Measurements from ENCODE around the gene SPIRE1.
"Not testable (repeated sequence)": the region's sequence is repeated elsewhere in the genome, so short reads cannot be mapped to it uniquely, and the experiment has no call there.

Gene SPIRE1

DNA sequence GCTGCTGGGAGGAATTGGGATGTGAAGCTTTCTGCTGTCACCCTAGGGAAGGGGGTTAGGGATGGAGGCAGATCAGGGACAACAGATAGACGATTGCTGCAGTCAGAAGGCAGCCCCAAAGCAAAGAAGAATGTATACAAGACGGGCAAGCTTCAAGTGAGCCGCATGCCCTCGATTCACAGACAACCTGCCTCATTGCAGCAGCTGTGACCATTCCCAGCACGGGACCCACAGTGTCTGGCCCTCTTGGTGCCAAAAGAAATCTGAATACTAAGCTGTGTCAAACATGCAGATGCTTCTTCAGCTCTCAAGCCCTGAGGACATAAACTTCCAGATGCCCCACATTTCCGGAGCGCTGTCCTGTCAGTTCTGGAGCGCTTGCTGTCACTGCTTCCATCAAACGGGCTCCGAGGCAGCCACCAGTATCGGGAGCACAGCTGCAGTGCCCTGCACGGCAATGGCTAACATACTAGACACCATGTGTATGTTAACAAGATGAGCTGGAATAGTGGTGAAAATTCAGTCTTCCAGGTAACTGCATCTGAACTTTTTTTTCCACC, 216.4 kb downstream of the SPIRE1 start:
- FAIRE-seq = no peak

GRCh38 chr18:12438257-12438656, 219.7 kb downstream of the SPIRE1 start:
- no peak for FAIRE-seq

- FAIRE-seq = no peak
These were observed 222.0 kb downstream of the SPIRE1 start for GRCh38 chr18:12435867-12436266.

- FAIRE-seq = no peak
These were observed 223.4 kb downstream of the SPIRE1 start for GRCh38 chr18:12434541-12434929.

- no peak for FAIRE-seq
These were observed 223.9 kb downstream of the SPIRE1 start for GRCh38 chr18:12433829-12434540.

DNA sequence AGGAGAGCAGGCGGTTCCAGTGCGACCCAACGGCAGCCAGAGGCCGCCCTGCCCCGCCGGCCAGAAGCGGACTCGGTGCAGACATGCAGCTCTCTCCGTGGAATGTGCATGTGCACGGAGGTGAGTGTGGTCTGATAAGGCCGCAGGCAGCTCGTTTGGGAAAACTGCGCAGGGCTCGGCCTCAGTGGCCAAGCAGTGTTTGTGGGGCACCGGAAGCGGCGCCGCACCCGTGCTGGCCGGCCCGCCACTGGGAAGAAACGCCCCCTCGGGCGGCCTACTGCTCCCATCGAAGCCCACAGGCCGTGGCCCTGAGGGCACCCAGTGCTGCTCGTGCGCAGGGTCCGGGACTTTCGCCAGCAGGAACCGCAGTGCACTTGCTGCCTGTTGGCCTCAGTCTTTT, 225.0 kb downstream of the SPIRE1 start:
- no peak for FAIRE-seq

DNA sequence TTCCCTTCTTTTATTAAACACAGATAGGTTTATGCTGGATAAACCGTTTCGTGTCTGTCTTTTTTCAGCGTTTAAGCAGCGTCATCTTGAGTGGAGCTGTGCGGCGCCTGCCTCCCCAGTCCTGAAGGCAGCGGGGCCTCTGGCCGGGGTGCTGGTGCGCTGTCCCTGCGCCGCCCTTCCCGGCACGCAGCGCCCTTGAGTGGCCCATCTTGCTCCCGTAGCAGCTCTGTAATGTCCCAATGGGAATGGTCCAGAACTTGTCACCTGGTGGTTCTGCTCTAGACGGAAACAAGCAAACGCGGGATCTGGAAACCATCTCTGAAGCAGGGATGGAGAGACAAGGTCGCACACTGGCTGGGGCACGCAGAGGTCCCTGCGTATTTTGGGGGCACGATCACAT, 225.7 kb downstream of the SPIRE1 start:
- FAIRE-seq = no peak

DNA sequence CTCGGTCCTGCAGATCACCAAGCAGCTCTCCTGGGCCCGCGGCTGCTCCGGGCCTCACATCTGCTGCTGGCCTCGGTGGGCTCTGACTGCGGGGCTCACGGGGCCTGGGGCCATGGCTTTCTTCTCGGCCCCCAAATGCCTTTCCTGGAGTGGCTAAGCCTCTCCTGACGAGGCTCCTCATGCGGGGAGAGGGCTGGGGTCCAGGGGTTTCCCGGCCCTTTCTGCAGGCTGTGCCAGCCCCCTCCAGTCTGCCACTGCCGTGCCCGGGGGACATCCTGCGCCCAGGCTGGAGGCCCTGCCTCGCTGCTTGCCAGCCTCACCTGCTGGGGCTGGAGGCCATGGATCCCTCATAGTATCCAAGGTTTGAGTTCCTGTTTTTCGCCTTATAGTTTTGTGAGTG, 226.3 kb downstream of the SPIRE1 start:
- no peak for FAIRE-seq

DNA sequence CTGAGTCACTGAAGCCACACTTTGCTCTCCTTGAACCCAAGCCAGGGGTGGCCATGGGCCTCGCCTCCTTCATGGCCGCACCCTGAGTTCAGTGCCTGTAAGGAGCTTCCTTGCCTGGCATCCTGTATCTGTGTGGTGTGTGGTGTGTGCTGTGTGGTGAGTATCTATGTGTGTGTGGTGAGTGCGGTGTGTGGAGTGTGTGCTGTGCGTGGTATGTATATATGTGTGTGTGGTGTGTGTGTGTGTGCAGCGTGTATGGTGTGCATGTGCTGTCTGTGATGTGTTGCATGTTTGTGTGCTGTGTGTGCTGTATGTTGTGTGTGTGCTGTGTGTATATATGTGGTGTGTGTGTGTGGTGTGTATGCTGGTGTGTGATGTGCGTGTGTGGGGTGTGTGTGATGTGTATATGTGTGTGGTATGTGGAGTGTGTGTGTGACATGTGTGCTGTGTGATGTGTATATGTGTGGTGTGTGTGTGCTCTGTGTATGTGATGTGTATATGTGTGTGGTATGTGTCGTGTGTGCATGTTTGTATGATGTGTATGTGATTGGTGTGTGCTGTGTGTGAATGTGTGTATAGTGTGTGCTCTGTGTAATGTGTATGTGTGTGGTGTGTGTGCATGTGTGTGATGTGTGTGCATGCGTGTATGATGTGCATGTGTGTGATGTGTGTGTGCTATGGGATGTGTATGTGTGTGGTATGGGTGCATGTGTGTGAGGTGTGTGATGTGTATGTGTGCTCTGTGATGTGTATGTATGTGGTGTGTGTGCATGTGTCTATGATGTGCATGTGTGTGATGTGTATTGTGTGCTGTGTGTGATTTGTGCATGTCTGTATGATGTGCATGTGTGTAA, 227.5 kb downstream of the SPIRE1 start:
- FAIRE-seq = no peak

- no peak for FAIRE-seq
These were observed 228.4 kb downstream of the SPIRE1 start for GRCh38 chr18:12429556-12429955.

DNA sequence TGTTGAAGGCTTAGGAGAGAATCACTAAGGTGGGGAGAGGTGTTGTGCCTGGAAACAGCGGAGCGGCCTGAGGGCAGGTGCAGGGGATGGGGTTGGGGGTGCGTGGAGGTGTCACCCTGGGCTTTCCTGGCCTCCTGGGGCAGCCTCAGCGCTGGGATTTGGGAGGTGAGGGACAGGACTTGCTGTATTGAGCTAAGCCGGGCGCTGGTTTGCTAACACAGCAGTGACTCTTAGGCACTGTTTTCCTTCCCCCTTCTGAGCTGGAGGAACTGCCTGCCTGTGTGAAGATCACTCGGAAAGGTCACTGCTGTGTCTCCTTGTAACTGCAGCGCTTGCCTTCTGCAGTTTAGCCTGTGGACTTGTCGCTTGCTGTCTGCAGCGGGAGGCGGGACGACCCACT, 229.0 kb downstream of the SPIRE1 start:
- no peak for FAIRE-seq

- no peak for FAIRE-seq
These were observed 231.0 kb downstream of the SPIRE1 start for GRCh38 chr18:12426924-12427323.

DNA sequence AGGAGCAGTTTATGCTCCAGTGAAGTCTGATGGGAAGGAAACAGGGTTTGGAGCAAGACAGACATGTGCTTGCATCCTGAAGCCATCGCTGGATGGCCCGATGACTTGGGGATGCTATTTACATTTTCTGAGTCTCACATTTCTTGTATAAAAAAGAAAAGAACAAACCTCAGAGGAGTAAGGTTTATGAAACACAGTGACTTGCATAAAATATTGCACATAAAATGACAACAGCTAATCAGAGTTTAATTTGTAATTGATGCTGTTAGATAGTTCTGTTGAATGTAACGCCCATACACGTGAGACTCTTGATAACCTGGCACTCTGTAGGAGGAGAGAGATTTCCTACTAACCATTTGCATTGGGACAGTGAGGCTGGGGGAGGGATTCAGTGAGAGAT, 233.7 kb downstream of the SPIRE1 start:
- FAIRE-seq = no peak

GRCh38 chr18:12423820-12424219, 234.1 kb downstream of the SPIRE1 start:
- no peak for FAIRE-seq

GRCh38 chr18:12423393-12423792, 234.5 kb downstream of the SPIRE1 start:
- no peak for FAIRE-seq

GRCh38 chr18:12422936-12423335, 235.0 kb downstream of the SPIRE1 start:
- no peak for FAIRE-seq

DNA sequence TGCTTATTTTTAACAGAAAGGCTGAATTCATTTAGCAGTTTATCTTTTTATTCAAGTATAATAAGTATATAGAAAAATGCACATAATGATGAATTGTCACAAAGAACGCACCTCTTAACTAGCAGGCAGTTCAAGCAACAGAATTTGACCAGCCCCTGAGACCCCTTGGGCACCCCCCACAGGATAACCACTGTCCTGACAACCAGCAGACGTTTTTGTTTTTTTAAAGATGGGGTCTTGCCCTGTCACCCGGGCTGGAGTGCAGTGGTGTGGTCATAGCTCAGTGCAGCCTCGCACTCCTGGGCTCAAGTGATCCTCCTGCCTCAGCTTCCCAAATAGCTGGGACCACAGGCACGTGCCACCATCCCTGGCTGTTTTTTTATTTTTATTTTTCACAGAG, 236.2 kb downstream of the SPIRE1 start:
- FAIRE-seq = no peak

- FAIRE-seq = no peak
These were observed 237.0 kb downstream of the SPIRE1 start for GRCh38 chr18:12420821-12421421.

DNA sequence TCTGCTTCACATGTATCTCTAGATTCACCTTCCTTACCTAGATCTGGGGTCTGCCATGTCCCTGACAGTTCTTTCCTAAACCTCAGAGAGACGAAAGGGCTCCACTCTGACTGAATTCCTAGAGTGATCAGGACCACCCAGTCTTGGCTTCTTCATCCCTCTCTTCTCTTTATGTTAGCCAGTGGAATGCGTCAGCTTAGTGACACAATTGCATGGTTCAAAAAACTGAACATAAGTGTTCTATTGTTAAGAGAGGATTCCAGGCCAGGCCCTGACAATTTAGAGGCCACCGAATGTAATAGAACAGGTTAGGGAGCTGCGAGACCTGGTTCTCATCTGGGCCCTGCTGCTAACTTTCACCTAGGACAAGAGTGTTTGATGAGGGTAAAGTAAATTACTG, 240.2 kb downstream of the SPIRE1 start:
- no peak for FAIRE-seq

GRCh38 chr18:12416098-12416729, 241.7 kb downstream of the SPIRE1 start:
- no peak for FAIRE-seq

DNA sequence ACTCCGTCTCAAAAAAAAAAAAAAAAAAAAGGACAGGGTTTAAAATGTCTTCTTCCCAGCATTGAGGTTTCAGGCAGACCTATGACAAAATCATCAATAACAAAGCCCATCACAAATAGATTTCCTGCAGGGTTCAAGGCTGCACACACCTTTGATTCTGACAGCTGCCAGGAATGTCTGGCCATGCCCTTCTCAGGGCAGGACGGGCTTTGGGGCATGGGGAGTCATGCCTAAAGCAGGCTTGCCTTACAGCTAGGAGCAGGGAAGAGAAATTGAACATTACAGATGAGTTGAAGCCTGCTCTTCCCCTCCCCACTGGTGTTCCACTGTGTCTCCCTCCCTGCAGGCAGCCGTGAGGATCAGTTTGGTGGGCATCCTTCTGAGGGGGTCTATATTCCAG, 246.5 kb downstream of the SPIRE1 start:
- FAIRE-seq = no peak

- not testable (repeated sequence) for FAIRE-seq
These were observed 247.2 kb downstream of the SPIRE1 start for GRCh38 chr18:12410747-12411146.

- FAIRE-seq = no peak
These were observed 247.8 kb downstream of the SPIRE1 start for GRCh38 chr18:12410081-12410481.

All from G401.6 (cell line).